NCI-H1105 (cell line): ENCODE measurements around the gene CUL4A.
"Not testable (repeated sequence)": the region's sequence is repeated elsewhere in the genome, so short reads cannot be mapped to it uniquely, and the experiment has no call there.

Source experiments
- DNase-seq: peaks from one replicate; lab custom pipeline; 2025; lab: John Stamatoyannopoulos, UW

The CUL4A gene

GRCh38 chr13:113209336-113209758 is at the start of gene CUL4A:
Gene CUL4A, plus strand, starts transcription at chr13:113209613. Its CDS starts 15 bp downstream, at chr13:113209628.
- DNase-seq = peak; percentile 82

DNA sequence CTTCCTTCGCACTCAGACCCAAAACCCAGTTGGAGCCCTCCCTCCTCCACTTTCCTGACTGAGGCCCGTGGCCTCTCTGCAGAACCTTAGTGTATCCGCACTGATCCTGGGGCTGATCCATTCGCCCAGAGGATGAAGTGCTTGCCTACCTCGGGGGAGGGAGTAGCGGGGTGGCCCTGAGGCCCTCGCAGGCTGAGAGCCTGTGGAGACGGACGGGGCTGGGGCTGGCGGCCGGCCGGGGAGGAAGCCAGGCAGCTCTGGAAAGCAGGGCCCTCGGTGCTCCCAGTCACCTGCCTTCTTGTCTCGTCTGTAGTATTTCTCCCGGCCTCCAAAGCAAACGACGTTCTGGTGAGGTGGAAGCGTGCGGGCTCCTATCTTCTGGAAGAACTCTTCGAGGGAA is 49.7 kb upstream of the CUL4A start:
- DNase-seq = no peak

GRCh38 chr13:113160983-113161382 is 48.4 kb upstream of the CUL4A start:
- DNase-seq = no peak

DNA sequence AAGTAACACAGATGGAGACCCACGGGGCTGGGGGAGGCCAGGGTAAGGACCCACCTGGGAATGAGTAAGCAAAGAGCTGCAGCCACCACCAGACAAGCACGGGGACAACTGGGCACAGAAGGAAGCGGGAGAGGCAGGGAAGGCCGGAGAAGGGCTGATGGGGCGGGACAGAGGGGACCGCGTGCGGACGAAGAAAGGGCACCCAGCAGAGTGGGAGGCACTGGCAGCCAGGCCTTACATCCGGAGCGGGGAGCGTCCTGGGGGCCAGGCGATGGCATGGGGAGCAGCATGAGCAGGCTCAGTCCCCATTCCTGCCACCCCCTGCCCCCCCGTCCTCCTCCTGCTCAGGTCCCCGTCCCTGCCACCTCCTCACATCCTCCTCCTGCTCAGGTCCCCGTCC is 48.0 kb upstream of the CUL4A start:
- DNase-seq = no peak

- not testable (repeated sequence) for DNase-seq
These were observed 47.4 kb upstream of the CUL4A start for GRCh38 chr13:113161975-113162374.

GRCh38 chr13:113162783-113163685 is 46.4 kb upstream of the CUL4A start:
- DNase-seq = no peak

DNA sequence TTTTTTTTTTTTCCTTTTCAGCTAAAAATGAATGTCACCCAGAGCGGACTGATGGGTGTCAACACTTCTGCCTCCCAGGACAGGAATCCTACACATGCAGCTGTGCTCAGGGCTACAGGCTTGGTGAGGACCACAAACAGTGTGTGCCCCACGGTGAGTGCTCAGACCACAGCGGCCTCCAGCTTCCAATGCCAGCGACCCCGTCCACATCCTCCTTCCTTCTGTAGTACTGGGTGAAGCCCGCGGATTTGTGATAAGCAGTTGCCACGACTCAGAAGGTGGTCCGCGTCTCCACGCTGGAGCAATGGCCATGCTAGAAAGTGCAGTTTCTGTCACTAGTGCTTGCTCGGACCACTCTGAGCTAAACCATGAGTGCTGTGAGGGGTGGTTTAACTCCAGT is 44.9 kb upstream of the CUL4A start:
- no peak for DNase-seq

- DNase-seq = no peak
These were observed 43.1 kb upstream of the CUL4A start for GRCh38 chr13:113166266-113166665.

GRCh38 chr13:113166681-113167080 is 42.7 kb upstream of the CUL4A start:
- no peak for DNase-seq

GRCh38 chr13:113167155-113167554 is 42.3 kb upstream of the CUL4A start:
- DNase-seq = no peak

- DNase-seq = no peak
These were observed 41.8 kb upstream of the CUL4A start for GRCh38 chr13:113167575-113167974.

DNA sequence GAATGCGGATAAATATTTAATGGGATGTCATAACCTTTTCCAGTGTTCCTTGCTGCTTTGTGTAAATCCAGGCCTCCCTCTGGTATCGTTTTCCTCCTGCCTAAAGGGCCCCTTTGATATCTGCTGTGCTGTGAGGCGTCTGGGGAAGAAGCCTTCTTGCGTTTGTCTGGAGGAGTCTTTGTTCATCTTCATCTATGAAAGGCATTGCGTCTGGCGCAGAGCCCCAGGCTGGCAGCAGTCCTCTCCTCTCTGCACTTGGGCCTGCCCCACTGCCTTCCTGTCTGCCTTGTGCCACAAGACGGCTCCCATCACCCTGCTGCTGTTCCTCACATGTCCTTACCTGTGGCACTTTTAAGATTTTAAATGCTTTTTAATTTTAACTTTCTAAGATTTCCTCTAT is 41.2 kb upstream of the CUL4A start:
- DNase-seq = no peak

- no peak for DNase-seq
These were observed 39.8 kb upstream of the CUL4A start for GRCh38 chr13:113169277-113170272.

DNA sequence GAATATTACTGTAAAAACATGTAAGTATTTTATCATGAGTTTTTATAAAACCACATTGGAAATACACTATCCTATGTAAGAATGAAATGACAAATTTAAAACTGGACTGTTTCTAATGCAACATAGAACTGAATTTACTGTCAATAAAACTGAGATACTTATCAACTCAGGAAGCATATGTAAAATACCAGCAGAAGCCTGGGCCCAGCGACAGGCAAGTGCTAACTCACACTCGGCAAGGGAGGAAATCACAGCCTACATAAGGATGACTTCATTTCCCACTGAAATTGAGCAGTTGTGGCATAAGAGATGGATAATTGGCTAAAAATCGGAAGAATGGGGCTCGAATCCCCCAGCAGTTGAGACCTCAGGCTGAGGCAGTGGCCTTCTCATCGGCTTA is 38.9 kb upstream of the CUL4A start:
- DNase-seq = no peak

GRCh38 chr13:113171250-113172125 is 37.9 kb upstream of the CUL4A start:
- DNase-seq = no peak

GRCh38 chr13:113172419-113172926 is 36.9 kb upstream of the CUL4A start:
- DNase-seq = no peak

DNA sequence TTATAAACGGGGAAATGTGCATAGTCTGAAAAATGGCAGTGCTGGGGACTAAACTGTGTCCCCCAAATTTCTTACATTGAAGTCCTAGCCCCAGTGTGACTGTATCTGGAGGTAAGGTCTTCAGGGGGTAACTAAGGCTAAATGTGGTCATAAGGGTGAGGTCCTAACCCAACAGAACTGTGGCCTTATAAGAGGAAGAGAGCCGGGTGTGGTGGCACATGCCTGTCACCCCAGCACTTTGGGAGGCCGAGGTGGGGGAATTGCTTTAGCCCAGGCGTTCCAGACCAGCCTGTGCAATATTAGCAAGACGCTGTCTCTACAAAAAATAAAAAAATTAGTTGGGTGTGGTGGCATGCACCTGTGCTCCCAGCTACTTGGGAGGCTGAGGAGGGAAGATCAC is 33.1 kb upstream of the CUL4A start:
- DNase-seq = no peak

DNA sequence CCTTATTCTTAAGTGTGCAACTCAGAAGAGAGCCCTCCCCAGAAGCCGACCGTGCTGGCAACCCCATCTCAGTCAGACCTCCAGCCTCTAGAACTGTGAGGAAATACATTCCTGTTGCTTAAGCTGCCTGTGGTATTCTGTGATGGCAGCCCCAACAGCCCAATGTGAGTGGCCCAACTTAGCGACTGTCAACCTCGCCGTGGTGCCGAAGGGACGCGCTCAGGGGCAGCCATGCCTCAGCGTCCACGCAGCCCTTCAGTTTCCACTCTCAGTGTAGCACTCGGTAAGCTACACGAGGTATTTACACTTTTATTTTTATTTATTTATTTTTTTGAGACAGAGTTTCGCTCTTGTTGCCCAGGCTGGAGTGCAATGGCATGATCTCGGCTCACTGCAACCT is 32.6 kb upstream of the CUL4A start:
- no peak for DNase-seq

DNA sequence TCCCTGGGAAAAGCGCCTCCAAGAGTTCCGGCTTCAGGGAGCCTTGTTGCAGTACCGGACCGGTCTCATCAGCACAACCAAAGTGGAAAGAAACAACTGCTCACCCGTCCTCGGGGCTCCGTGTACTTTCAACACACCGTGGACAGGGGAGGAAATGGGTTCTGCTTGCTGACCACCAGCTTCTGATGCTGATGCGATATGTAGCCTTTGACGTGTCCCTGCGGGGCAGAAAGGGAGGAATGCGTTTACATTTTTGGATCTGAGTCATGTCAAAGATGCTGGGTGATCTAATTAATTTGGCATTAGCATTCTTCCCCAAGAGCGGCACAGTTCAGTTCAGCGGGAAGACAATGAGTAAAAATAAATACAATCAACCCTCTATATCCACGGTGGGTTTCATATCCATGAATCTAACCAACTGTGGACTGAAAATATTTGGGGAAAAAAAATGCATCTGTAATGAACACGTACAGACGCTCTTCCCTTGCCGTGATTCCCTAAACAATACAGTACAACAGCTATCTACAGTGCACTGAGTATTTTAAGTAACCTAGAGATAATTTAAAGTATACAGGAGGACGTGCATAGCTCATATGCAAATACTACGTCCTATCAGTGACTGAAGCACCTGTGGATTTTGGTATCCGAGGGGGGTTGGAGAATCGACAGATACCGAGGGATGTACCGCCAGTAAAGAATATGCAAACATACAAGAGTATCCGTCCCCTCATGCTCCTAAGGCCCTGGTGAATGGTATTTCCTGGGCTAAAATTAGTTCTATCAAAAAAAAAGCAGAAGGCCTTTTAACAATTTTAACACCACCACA is 31.1 kb upstream of the CUL4A start:
- DNase-seq = no peak

GRCh38 chr13:113178896-113179167 is 30.6 kb upstream of the CUL4A start:
- DNase-seq = no peak
